Progenitor cell of endocrine pancreas (in vitro differentiated cells): ENCODE data around the gene SLC25A41. TPM values are rescaled to one million over a fixed set of nuclear protein-coding genes. Genes with fewer than 3 reads are reported as not detected.
"Not testable (repeated sequence)": the region's sequence is repeated elsewhere in the genome, so short reads cannot be mapped to it uniquely, and the experiment has no call there.

Source experiments
- DNase-seq: peaks from one replicate; pipeline ENCODE4 v3.0.0; 2021; ENCODE audit warnings: low spot score; ENCODE audit not compliant: unreplicated experiment
- H3K27ac Mint-ChIP-seq: 2 replicates; pipeline ENCODE4 v1.8.0; 2021; ENCODE audit warnings: mild to moderate bottlenecking, moderate library complexity, mixed read lengths
- H3K27me3 Mint-ChIP-seq: 2 replicates; pipeline ENCODE4 v1.8.0; 2021; ENCODE audit warnings: mixed read lengths
- H3K36me3 Mint-ChIP-seq: 2 replicates; pipeline ENCODE4 v1.8.0; 2022; ENCODE audit warnings: mixed read lengths; ENCODE audit not compliant: insufficient read depth
- H3K4me1 Mint-ChIP-seq: 2 replicates; pipeline ENCODE4 v1.8.0; 2021; ENCODE audit warnings: low read depth, mixed read lengths
- H3K4me3 Mint-ChIP-seq: 2 replicates; pipeline ENCODE4 v1.8.0; 2021; ENCODE audit warnings: low read depth, mild to moderate bottlenecking, moderate library complexity, mixed read lengths
- H3K9me3 Mint-ChIP-seq: 2 replicates; pipeline ENCODE4 v1.8.0; 2021; ENCODE audit warnings: low read depth, mixed read lengths
- total RNA-seq: library from RNA; stranded (reverse); gene quantifications from 2 replicates; pipeline ENCODE4 v1.2.1, GENCODE V29; 2021
- TF ChIP-seq, protein P1 (sequence below): fragments of 200-600 bp; sonication (generic); IDR thresholded peaks from one replicate; pipeline ENCODE4 v1.5.0; 2021; ENCODE audit warnings: antibody characterized with exemption, mild to moderate bottlenecking; ENCODE audit not compliant: unreplicated experiment

The SLC25A41 gene
- total RNA-seq, 1 donor from 2014 or later: 1.4 TPM

DNA sequence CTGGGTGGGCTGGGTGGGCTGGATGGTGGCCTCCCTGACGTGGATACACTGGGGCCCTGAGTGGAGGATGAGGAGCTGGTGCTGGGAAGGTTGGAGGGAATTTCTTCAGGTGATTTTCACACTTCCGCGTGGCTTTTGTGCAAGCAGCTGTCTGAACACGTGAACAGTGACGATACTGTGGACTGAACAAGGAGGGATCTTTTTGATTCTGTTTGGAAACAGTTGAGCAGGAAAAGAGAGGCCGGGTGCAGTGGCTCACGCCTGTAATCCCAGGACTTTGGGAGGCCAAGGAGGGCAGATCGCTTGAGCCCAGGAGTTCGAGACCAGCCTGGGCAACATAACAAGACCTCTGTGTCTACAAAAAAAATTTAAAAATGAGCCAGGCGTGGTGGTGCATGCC lies 31.5 kb downstream of the SLC25A41 start:
- Mint-ChIP-seq H3K36me3 (no peaks in the 10 kb centered on the region), H3K27me3 (no peaks in the 10 kb centered on the region), H3K9me3 (no peaks in the 10 kb centered on the region), H3K27ac (peak overlapping the region; percentile 79), H3K4me1 (peaks cover 10% of the 10 kb centered on the region), H3K4me3 (no peak overlapping the region)
- TF ChIP-seq, protein P1, sequence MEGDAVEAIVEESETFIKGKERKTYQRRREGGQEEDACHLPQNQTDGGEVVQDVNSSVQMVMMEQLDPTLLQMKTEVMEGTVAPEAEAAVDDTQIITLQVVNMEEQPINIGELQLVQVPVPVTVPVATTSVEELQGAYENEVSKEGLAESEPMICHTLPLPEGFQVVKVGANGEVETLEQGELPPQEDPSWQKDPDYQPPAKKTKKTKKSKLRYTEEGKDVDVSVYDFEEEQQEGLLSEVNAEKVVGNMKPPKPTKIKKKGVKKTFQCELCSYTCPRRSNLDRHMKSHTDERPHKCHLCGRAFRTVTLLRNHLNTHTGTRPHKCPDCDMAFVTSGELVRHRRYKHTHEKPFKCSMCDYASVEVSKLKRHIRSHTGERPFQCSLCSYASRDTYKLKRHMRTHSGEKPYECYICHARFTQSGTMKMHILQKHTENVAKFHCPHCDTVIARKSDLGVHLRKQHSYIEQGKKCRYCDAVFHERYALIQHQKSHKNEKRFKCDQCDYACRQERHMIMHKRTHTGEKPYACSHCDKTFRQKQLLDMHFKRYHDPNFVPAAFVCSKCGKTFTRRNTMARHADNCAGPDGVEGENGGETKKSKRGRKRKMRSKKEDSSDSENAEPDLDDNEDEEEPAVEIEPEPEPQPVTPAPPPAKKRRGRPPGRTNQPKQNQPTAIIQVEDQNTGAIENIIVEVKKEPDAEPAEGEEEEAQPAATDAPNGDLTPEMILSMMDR: no peak
- no peak for DNase-seq

DNA sequence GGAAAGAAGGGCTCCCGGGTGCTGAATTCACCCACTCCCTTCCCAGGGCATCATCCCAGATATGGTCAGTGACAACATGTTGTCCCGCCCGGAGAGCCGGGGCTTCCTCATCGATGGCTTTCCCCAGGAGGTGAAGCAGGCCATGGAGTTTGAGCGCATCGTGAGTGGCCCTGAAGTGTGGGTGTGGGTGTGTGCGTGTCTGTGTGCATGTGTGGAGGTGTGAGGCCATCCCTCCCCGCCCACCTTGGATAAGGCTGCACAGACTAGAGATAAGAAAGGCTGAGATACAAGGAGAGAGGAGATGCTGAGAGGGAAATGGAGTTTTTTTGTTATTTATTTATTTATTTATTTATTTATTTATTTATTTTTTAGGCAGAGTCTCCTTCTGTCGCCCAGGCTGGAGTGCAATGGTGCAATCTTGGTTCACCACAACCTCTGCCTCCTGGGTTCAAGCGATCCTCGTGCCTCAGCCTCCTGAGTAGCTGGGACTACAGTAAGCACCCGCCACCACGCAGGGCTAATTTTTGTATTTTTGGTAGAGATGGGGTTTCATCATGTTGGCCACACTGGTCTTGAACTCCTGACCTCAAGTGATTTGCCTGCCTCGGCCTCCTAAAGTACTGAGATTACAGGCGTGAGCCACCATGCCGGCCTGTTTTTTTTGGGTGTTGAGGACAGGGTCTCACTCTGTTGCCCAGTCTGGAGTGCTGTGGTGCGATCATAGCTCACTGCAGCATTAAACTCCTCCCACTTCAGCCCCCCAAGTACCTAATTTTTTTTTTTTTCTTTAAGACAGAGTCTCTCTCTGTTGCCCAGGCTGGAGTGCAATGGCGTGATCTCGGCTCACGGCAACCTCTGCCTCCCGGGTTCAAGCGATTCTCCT lies 33.3 kb downstream of the SLC25A41 start:
- H3K27ac Mint-ChIP-seq, H3K36me3 Mint-ChIP-seq, H3K9me3 Mint-ChIP-seq, H3K27me3 Mint-ChIP-seq, DNase-seq, H3K4me3 Mint-ChIP-seq: not testable (repeated sequence)
- peaks cover 10% of the 10 kb centered on the region for H3K4me1 Mint-ChIP-seq

DNA sequence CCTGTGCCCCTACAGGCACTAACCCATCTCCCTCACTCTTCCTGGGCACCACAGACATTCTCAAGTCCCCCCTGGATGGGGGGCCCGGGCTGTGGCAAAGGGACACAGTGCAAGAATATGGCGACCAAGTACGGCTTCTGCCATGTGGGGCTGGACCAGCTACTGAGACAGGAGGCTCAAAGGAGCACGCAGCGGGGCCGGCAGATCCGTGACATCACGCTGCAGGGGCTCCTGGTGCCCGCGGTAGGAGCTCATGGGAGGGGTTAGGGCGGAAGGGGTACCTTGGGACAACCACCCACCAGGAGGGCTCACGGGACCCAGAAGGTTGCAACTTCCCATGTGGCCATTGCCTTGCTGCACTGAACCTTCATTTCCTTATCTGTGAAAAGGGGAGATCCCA lies 37.3 kb downstream of the SLC25A41 start:
- no peaks in the 10 kb centered on the region for H3K9me3 Mint-ChIP-seq
- no peaks in the 10 kb centered on the region for H3K27me3 Mint-ChIP-seq
- peaks cover 18% of the 10 kb centered on the region for H3K4me1 Mint-ChIP-seq
- H3K36me3 Mint-ChIP-seq: no peaks in the 10 kb centered on the region
- H3K4me3 Mint-ChIP-seq: no peak overlapping the region
- DNase-seq: no peak
- TF ChIP-seq, protein P1: no peak
- no peak overlapping the region for H3K27ac Mint-ChIP-seq

DNA sequence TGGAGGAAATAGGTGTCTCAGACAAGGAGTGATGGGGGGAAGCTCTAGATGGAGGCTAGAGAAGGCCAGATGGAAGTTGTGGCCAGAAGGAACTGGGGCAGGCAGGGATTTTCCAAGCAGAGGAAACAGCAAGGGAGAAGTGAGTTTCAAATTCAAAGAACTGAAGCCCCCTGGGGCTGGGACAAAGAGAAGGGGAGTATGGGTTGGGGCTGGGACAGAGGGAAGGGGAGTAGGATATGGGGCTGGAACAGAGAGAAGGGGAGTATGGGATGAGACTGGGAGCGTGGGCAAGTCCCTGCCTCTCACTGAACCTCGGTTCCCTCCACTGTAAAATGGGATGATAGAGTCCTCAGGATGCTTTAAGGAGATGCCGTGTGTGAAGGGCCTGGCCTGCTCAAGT lies 38.7 kb downstream of the SLC25A41 start:
- Mint-ChIP-seq H3K4me1 (peaks cover 20% of the 10 kb centered on the region), H3K4me3 (peak overlapping the region; percentile 41), H3K27me3 (no peaks in the 10 kb centered on the region), H3K9me3 (no peaks in the 10 kb centered on the region), H3K27ac (peak overlapping the region; percentile 71), H3K36me3 (peaks cover 4% of the 10 kb centered on the region)
- no peak for DNase-seq
- TF ChIP-seq, protein P1: no peak

DNA sequence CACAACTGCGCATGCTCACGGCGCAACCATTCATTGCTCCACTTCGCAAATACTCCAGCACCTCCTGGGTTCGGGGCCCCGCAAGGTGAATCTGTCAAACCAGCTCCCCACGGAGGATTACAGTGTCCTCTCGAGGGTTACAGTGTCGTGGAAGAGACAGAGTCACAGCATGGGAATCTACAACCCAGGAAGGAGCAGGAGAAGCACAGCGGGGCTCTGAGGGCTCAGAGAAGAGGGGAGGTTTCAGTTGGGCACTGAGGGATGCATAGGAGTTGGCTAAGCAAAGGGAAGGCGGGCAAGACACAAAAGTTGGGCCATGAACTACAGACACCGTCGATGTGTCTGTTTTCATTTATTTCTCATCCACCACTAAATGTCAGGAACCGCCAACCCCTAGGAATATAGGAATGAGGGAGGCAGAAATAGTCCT lies 39.6 kb downstream of the SLC25A41 start:
- H3K4me1 Mint-ChIP-seq: peaks cover 20% of the 10 kb centered on the region

More for the DNA sequence above, 39.6 kb downstream of the SLC25A41 start:
- Mint-ChIP-seq H3K36me3 (peaks cover 4% of the 10 kb centered on the region), H3K9me3 (no peaks in the 10 kb centered on the region), H3K27me3 (no peaks in the 10 kb centered on the region), H3K4me3 (peak overlapping the region; percentile 90), H3K27ac (peak overlapping the region; percentile 95)
- DNase-seq: no peak
- TF ChIP-seq, protein P1: no peak
